ENCODE measurements around the gene COL24A1. TPM values are rescaled to one million over a fixed set of nuclear protein-coding genes. Genes with fewer than 3 reads are reported as not detected.

COL24A1 gene
- total and polyA plus RNA-seq, 12 donors: 0.04 to 2.3 (median 0.54) TPM

DNA sequence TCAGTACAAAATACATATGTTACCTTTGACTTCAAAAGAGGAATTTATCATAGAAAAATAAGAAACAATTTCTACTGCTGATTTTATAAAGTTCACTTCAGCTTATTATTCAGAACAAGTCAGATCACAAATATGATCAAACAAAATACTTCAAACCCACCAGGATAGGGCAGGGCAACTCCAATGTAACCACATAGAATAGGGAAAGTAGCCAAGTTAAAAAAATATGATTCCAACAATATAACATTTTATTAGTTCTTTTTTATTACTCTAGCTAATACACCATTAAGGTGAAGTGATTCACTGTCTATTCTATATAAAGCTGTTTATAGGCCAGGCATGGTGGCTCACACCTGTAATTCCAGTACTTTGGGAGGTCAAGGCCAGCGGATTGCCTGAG lies 393.8 kb downstream of the COL24A1 start:
- intact Hi-C loops (cut with DNase I): no loop called here
- Histone ChIP-seq H3K9me3 (no peaks in the 10 kb centered on the region), H3K4me1 (no peaks in the 10 kb centered on the region), H3K36me3 (no peaks in the 10 kb centered on the region), H3K27ac (no peak overlapping the region), H3K4me3 (no peak overlapping the region), H3K27me3 (no peaks in the 10 kb centered on the region)
- no peak for DNase-seq
- no peak for ATAC-seq
- WGBS, 2 donors: 88 to 93% methylated on average over 1 of the region's 1 CpG
- TF ChIP-seq, protein P1, sequence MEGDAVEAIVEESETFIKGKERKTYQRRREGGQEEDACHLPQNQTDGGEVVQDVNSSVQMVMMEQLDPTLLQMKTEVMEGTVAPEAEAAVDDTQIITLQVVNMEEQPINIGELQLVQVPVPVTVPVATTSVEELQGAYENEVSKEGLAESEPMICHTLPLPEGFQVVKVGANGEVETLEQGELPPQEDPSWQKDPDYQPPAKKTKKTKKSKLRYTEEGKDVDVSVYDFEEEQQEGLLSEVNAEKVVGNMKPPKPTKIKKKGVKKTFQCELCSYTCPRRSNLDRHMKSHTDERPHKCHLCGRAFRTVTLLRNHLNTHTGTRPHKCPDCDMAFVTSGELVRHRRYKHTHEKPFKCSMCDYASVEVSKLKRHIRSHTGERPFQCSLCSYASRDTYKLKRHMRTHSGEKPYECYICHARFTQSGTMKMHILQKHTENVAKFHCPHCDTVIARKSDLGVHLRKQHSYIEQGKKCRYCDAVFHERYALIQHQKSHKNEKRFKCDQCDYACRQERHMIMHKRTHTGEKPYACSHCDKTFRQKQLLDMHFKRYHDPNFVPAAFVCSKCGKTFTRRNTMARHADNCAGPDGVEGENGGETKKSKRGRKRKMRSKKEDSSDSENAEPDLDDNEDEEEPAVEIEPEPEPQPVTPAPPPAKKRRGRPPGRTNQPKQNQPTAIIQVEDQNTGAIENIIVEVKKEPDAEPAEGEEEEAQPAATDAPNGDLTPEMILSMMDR (IDR thresholded peaks at IDR 0.05): no peak

DNA sequence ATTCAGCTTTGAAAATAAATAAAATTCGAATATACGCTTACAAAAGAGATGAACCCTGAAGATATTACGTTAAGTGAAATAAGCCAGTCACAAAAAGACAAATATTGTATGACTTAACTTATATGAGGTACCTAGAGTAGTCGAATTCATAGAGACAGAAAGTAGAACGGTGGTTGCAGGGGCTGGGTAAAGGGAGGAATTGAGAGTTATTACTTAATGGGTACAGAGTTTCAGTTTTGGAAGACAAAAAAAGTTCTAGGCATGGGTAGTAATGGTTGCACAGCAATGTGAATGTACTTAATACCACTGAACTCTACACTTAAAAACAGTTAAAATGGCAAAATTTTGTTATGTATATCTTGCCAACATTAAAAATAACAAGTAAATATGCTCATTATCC lies 399.7 kb downstream of the COL24A1 start:
- intact Hi-C loops (cut with DNase I): no loop called here
- WGBS, 2 donors: 81 to 87% methylated on average over 5 of the region's 5 CpGs
- no peaks in the 10 kb centered on the region for H3K4me1 ChIP-seq
- TF ChIP-seq, protein P1 (IDR thresholded peaks at IDR 0.05): no peak
- no peaks in the 10 kb centered on the region for H3K27me3 ChIP-seq
- H3K4me3 ChIP-seq: no peak overlapping the region
- peaks cover 0 to 20% (median 0%) of the 10 kb centered on the region in 11 donors for H3K9me3 ChIP-seq
- DNase-seq: no peak
- no peaks in the 10 kb centered on the region for H3K36me3 ChIP-seq
- ATAC-seq: no peak
- no peak overlapping the region for H3K27ac ChIP-seq

DNA sequence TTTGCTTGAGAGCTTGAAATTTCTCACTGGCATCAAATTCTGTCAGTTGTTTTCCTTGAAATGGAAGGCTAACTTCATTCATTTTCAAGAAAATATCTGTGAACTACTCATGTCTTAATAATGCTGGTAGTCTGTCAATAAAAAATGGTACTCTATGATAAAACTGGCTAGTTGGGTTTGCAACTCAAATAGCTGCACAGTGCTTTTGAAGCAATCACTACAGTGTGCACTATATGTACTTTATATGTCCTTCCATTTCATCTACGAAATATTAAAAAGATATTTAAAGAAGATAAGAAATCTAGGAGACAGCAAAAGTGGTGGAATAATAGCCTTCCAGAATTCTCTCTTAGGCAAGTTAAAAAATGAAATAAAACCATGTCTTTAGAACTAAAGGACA lies 408.5 kb downstream of the COL24A1 start:
- no peak overlapping the region for H3K27ac ChIP-seq
- H3K4me1 ChIP-seq: no peaks in the 10 kb centered on the region
- no peaks in the 10 kb centered on the region for H3K36me3 ChIP-seq
- no peaks in the 10 kb centered on the region for H3K27me3 ChIP-seq
- intact Hi-C loops (cut with DNase I): no loop called here
- no peak for ATAC-seq
- WGBS, 2 donors: 44 to 86% methylated on average over 1 of the region's 1 CpG
- no peak for DNase-seq
- H3K4me3 ChIP-seq: no peak overlapping the region
- TF ChIP-seq, protein P1 (IDR thresholded peaks at IDR 0.05): no peak
- no peaks in the 10 kb centered on the region for H3K9me3 ChIP-seq

DNA sequence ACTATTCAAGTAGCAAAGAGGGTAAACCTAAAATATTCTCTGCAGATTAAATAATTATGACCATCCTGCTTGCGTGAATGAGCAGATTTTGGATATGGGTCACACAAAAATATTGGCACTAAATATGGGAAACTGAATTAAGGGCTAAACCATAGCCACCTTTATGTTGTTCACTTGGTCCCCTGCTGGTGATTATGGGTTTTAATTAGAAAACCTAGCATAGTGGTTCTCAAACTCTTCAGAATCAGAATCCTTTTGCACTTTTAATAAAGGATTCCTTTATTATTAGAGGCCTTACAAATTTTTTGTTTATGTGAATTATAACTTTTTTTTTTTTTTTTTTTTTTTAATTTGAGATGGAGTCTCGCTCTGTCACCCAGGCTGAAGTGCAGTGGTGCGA lies 409.8 kb downstream of the COL24A1 start:
- no peak overlapping the region for H3K4me3 ChIP-seq
- H3K36me3 ChIP-seq: no peaks in the 10 kb centered on the region
- no peak for DNase-seq
- H3K9me3 ChIP-seq: no peaks in the 10 kb centered on the region
- TF ChIP-seq, protein P1 (IDR thresholded peaks at IDR 0.05): no peak
- no peak for ATAC-seq
- H3K4me1 ChIP-seq: no peaks in the 10 kb centered on the region
- no peaks in the 10 kb centered on the region for H3K27me3 ChIP-seq
- intact Hi-C loops (cut with DNase I): no loop called here
- WGBS, 2 donors: 86 to 90% methylated on average over 3 of the region's 3 CpGs
- no peak overlapping the region for H3K27ac ChIP-seq

DNA sequence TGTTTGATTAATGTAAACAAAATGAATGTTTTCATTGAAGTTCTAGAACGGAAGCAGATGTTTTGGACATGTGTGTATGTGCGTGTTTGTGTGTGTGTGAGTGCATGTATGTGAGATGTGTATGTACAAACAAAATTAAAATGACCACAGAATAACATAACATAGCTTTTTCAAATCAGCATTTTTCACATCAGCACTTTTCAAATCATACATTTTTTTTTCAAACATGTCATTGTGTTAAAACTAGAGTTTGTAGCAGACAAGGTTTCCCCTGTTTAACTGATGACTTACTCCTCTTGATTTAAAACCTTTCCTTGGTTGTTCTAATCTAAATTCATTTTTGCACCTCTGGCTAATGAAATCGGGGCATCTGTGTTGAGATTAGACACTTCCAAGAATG lies 412.8 kb downstream of the COL24A1 start:
- ATAC-seq (no peak), DNase-seq (no peak)
- Histone ChIP-seq H3K27ac (no peak overlapping the region), H3K4me1 (no peaks in the 10 kb centered on the region), H3K27me3 (no peaks in the 10 kb centered on the region), H3K9me3 (no peaks in the 10 kb centered on the region), H3K36me3 (no peaks in the 10 kb centered on the region), H3K4me3 (no peak overlapping the region)
- intact Hi-C loops (cut with DNase I): no loop called here
- TF ChIP-seq, protein P1 (IDR thresholded peaks at IDR 0.05): no peak
- WGBS, 2 donors: 80 to 86% methylated on average over 3 of the region's 3 CpGs

Measured in heart right ventricle (tissue), 16 donors.